Keratinocyte (primary cell): ENCODE measurements around the gene DTNB.

ENCODE experiments used
- EZH2 ChIP-seq: IDR thresholded peaks from one replicate; pipeline ENCODE4 v1.6.1; 2012; ENCODE audit warnings: inconsistent platforms, mild to moderate bottlenecking, low read length, moderate library complexity
- TF ChIP-seq, protein P1 (sequence below), 3 experiments: IDR thresholded peaks in 1 of 3; conservative IDR thresholded peaks in 1 of 3; optimal IDR thresholded peaks in 1 of 3; 2 replicates in 2 of 3; 3 replicates in 1 of 3; pipeline versions ENCODE3 to v1.5.1; 2011; ENCODE audit warnings: low read length in 3 of 3, mild to moderate bottlenecking in 3 of 3, moderate library complexity in 2 of 3, control low read depth in 1 of 3, inconsistent platforms in 1 of 3; ENCODE audit not compliant: insufficient read depth in 2 of 3; ENCODE audit errors: extremely low read depth in 1 of 3

DNA sequence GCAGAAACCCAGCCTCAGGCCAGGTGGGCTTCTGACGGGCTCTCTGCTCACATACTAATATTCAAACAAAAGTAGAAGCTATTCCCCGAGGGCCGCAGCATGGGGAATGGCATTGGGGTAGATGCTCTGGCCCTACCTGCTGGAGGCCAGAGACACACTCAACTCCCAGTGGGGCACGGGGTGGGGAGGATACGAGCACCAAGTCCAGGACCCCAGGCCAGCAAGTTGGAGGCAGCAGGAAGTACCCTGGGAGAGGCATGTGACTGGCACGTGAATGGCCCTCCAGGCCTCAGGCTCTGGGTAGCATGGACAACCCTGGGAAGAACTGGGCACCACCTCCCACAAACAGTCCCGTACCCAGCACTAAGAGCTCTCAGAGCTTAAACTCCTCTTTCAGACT lies 335.5 kb downstream of the DTNB start:
- no peak for TF ChIP-seq EZH2
- TF ChIP-seq, protein P1, sequence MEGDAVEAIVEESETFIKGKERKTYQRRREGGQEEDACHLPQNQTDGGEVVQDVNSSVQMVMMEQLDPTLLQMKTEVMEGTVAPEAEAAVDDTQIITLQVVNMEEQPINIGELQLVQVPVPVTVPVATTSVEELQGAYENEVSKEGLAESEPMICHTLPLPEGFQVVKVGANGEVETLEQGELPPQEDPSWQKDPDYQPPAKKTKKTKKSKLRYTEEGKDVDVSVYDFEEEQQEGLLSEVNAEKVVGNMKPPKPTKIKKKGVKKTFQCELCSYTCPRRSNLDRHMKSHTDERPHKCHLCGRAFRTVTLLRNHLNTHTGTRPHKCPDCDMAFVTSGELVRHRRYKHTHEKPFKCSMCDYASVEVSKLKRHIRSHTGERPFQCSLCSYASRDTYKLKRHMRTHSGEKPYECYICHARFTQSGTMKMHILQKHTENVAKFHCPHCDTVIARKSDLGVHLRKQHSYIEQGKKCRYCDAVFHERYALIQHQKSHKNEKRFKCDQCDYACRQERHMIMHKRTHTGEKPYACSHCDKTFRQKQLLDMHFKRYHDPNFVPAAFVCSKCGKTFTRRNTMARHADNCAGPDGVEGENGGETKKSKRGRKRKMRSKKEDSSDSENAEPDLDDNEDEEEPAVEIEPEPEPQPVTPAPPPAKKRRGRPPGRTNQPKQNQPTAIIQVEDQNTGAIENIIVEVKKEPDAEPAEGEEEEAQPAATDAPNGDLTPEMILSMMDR (optimal IDR thresholded peaks at IDR 0.05 in 1 of 3, IDR thresholded peaks at IDR 0.05 in 1 of 3, conservative IDR thresholded peaks at IDR 0.05 in 1 of 3; ENCODE audit: extremely low read depth in 1 of 3, insufficient read depth in 2 of 3, low read length in 3 of 3), result no peak
